Thyroid gland (tissue), 4 donors: ENCODE results near the gene RBM5. TPM values are rescaled to one million over a fixed set of nuclear protein-coding genes. Genes with fewer than 3 reads are reported as not detected.

Experiments used
- total RNA-seq, 4 donors: library from RNA; depleted of rRNA; stranded (reverse); fragments of >200 nt; gene quantifications; one replicate each; pipeline ENCODE4 v1.2.3, GENCODE V29; 2016

RBM5 gene
- total RNA-seq, 4 donors from 2014 or later: 230 to 337 (median 268) TPM

Other genes starting within 250 kb of the RBM5 start
- gene TRAIP, start 232.4 kb upstream of the RBM5 start, total RNA-seq: 1 to 10 TPM in 3 of 4 donors, under 1 TPM in 1; 0.73 to 7.0 (median 3.3) TPM
- gene CAMKV, start 219.0 kb upstream of the RBM5 start, total RNA-seq: not detected
- 1 to 10 TPM; 1.7 to 6.1 (median 3.1) TPM for gene MST1R, start 185.0 kb upstream of the RBM5 start, total RNA-seq
- 10 to 100 TPM; 12.1 to 19.9 (median 18.7) TPM for gene MON1A, start 159.1 kb upstream of the RBM5 start, total RNA-seq
- gene RBM6, start 148.8 kb upstream of the RBM5 start, total RNA-seq: 100 to 1,000 TPM; 113 to 148 (median 129) TPM
- gene SEMA3F, start 66.4 kb downstream of the RBM5 start, total RNA-seq: 10 to 100 TPM; 13.2 to 44.2 (median 38.2) TPM
- not detected for gene GNAT1, start 102.7 kb downstream of the RBM5 start, total RNA-seq
- 1 to 10 TPM; 1.1 to 5.0 (median 3.6) TPM for gene SLC38A3, start 116.4 kb downstream of the RBM5 start, total RNA-seq
- 100 to 1,000 TPM; 111 to 171 (median 142) TPM for gene GNAI2, start 147.3 kb downstream of the RBM5 start, total RNA-seq
- 10 to 100 TPM; 21.0 to 31.0 (median 26.5) TPM for gene SEMA3B, start 180.2 kb downstream of the RBM5 start, total RNA-seq
- not detected for gene LSMEM2, start 190.2 kb downstream of the RBM5 start, total RNA-seq
- gene IFRD2, start 203.5 kb downstream of the RBM5 start, total RNA-seq: 10 to 100 TPM; 63.9 to 96.5 (median 88.4) TPM
- gene HYAL3, start 210.5 kb downstream of the RBM5 start, total RNA-seq: 1 to 10 TPM; 2.7 to 6.7 (median 3.8) TPM
- gene NAA80, start 210.5 kb downstream of the RBM5 start, total RNA-seq: 10 to 100 TPM in 2 of 4 donors, 1 to 10 TPM in 2; 6.9 to 15.2 (median 10.8) TPM
- gene HYAL1, start 214.7 kb downstream of the RBM5 start, total RNA-seq: 10 to 100 TPM in 2 of 4 donors, 1 to 10 TPM in 2; 5.8 to 13.8 (median 9.7) TPM
- 100 to 1,000 TPM; 133 to 206 (median 158) TPM for gene HYAL2, start 233.8 kb downstream of the RBM5 start, total RNA-seq
- 10 to 100 TPM; 28.7 to 63.7 (median 42.3) TPM for gene TUSC2, start 239.3 kb downstream of the RBM5 start, total RNA-seq